HG03135 (cell line): Measurements from ENCODE around the gene TRMT2B.
A peak's percentile ranks its signal among the peaks of the same experiment; 100 is the strongest.
"Not testable (repeated sequence)": the region's sequence is repeated elsewhere in the genome, so short reads cannot be mapped to it uniquely, and the experiment has no call there.

Experiments used
- ATAC-seq: cut with Tn5 transposase; IDR thresholded peaks from one replicate; pipeline ENCODE4 v1.9.1; 2021; ENCODE audit warnings: mild to moderate bottlenecking, moderate library complexity; ENCODE audit not compliant: unreplicated experiment

TRMT2B gene, protein sequence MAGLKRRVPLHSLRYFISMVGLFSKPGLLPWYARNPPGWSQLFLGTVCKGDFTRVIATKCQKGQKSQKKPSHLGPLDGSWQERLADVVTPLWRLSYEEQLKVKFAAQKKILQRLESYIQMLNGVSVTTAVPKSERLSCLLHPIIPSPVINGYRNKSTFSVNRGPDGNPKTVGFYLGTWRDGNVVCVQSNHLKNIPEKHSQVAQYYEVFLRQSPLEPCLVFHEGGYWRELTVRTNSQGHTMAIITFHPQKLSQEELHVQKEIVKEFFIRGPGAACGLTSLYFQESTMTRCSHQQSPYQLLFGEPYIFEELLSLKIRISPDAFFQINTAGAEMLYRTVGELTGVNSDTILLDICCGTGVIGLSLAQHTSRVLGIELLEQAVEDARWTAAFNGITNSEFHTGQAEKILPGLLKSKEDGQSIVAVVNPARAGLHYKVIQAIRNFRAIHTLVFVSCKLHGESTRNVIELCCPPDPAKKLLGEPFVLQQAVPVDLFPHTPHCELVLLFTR

GRCh38 chrX:101051549-101052302 is at the start of gene TRMT2B:
Gene TRMT2B (minus strand): TSS chrX:101052111. CDS start chrX:101042289, 9,822 bp downstream.
- ATAC-seq: peak; percentile 92

GRCh38 chrX:101097546-101098453 is 45.9 kb upstream of the TRMT2B start, which contains the start of gene CENPI:
Gene CENPI (plus strand): TSS chrX:101098204. CDS start chrX:101101071, 2,867 bp downstream.
- ATAC-seq: peak; percentile 98

DNA sequence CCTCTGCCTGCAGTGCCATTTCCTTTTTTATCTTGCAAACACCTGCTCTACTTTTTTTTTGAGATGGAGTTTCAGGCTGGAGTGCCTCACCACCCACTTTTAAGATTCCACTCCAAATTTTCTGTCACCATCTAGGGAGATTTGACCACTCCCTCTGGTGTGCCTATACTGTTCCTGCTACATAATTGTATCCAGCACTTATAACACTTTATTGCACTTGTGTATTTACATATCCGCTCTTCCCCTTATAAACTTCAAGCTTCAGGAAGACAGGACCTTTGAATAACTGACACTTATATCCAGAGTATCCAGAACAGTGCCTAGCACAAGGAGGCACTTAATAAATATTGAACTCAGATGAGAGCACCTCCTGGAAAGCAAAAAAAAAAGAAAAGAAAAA is 39.9 kb upstream of the TRMT2B start:
- no peak for ATAC-seq

DNA sequence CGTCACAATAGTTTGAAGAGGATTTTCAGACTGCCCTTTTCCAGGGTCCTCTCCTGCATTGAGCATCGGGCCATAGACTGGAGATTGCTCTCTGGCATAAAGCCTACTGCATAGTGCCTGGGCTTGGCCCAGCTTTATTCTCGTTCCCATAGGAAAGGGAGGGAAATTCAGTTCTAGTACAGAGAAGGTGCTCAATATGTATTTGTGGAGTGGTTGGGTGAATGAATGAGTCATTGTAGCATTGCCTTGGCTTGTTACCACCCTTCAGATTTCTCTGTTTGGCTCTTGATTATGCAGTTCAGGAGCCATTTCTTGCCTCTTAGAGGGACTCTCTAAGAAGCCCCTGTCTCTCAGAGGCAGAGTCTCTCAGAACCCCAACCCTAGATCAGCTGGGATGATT is 29.3 kb upstream of the TRMT2B start:
- no peak for ATAC-seq

- no peak for ATAC-seq
Observed at GRCh38 chrX:101080326-101081124, 28.6 kb upstream of the TRMT2B start.

- no peak for ATAC-seq
Observed at GRCh38 chrX:101079736-101080270, 27.9 kb upstream of the TRMT2B start.

- ATAC-seq: no peak
Observed at GRCh38 chrX:101078716-101079598, 27.0 kb upstream of the TRMT2B start, which contains the start of gene TMEM35A. Gene TMEM35A (plus strand): TSS chrX:101078879. CDS start chrX:101079003, 124 bp downstream.

- no peak for ATAC-seq
Observed at GRCh38 chrX:101071582-101071981, 19.7 kb upstream of the TRMT2B start.

GRCh38 chrX:101062176-101062575 is 10.3 kb upstream of the TRMT2B start:
- no peak for ATAC-seq

DNA sequence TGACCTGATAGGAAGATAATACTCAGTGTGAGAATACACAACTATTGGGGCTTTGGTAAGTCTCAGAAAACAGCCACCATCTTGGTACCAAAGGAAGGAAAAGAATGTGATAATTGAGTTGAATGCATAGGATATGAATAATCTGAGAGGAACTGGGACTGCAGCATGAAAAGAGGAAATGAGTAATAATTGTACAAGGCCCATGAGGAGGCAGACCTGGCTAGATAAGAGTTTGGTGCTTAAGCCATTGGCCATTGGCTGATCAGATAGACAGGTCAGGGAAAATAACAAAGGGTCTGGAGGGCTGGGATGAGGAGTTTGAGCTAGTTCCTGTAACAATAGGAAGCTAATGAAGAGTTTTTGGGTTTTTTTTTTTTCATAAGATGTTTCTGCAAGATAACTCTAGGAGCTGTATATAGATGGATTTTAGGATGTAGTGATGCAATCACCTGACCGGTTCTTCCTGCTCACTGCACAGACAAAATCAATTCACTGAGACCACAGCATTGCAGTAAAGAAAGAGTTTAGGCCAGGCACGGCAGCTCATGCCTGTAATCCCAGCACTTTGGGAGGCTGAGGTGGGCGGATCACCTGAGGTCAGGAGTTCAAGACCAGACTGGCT is 5.3 kb upstream of the TRMT2B start:
- ATAC-seq: peak; percentile 90

GRCh38 chrX:101056551-101056950 is 4.6 kb upstream of the TRMT2B start:
- ATAC-seq: not testable (repeated sequence)

- ATAC-seq: peak; percentile 2
Observed at GRCh38 chrX:101051153-101051548, 760 bp downstream of the TRMT2B start.

GRCh38 chrX:101040197-101040596 is 11.7 kb downstream of the TRMT2B start:
- no peak for ATAC-seq

DNA sequence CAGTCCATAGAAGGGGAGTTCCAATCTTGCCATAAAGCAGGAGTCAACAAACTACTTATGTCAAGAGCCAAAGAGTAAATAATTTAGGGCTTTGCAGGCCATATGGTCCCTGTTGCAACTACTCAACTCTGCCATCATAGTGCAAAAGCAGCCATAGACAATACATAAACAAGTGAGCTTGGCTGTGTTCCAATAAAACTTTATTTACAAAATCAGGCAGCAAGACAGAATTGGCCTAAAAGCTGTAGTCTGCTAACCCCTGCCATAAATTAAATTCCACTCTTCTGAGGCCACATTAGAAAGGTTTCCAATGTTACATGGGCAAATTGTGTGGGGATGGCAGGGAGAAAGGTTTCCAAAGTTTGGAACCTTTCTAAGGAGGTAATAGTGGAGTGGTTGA is 14.7 kb downstream of the TRMT2B start:
- ATAC-seq: no peak

DNA sequence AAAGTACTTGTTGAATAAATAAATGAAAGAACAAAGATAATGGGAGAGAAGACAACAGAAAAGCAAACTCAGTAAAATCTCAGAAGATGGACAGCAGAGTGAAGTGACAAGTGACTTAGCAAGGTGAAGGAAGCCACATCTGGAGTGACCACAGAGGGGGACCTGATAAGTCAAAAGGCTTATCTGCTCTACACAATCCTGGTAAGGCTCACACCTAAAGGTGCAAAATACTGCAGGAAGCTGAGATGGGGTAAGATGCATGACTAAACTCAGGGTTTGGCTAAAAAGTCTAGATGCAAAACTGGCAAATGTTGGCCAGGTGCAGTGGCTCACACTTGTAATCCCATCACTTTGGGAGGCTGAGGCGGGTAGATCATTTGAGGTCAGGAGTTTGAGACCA is 22.2 kb downstream of the TRMT2B start:
- no peak for ATAC-seq

- no peak for ATAC-seq
Observed at GRCh38 chrX:101028562-101028961, 23.3 kb downstream of the TRMT2B start.

DNA sequence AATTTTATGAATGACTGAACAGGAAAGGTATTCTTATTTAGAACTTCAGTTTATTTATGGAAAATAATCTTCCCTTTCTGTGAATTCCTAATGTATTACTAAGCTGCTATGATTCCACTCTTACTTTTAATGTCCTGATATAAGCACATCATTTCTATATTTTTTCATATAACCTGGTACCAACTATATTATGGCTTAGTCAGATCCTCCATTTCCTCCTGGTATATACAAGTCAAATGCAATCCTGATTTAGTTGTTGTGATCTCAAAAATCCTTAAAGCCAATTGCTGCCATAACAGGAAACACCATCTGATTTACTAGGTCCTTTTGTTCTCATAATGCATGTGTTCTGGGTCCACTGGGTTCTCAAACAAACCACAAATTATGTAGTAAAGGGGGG is 26.8 kb downstream of the TRMT2B start:
- ATAC-seq: no peak

- no peak for ATAC-seq
Observed at GRCh38 chrX:101022020-101022419, 29.9 kb downstream of the TRMT2B start.
